T-helper 22 cell (primary cell): Measurements from ENCODE around the gene COCH.
"Not testable (repeated sequence)": the region's sequence is repeated elsewhere in the genome, so short reads cannot be mapped to it uniquely, and the experiment has no call there.

Experiments
- DNase-seq: peaks from one replicate; pipeline ENCODE4 v3.0.0-alpha.2; 2020; ENCODE audit warnings: low read depth

COCH gene

GRCh38 chr14:30928462-30928861 is 54.1 kb downstream of the COCH start:
- no peak for DNase-seq

- not testable (repeated sequence) for DNase-seq
These were observed 59.6 kb downstream of the COCH start for GRCh38 chr14:30933937-30934336.

GRCh38 chr14:30935445-30935844 is 61.1 kb downstream of the COCH start:
- no peak for DNase-seq

GRCh38 chr14:30938617-30939016 is 64.3 kb downstream of the COCH start:
- DNase-seq: no peak
